ENCODE data around the gene BEST3. TPM values are rescaled to one million over a fixed set of nuclear protein-coding genes. Genes with fewer than 3 reads are reported as not detected.

The BEST3 gene
- total and polyA plus RNA-seq, 2 of the 4 experiments (the other 2 are of a cell fraction) = under 0.01 to 0.07 TPM

DNA sequence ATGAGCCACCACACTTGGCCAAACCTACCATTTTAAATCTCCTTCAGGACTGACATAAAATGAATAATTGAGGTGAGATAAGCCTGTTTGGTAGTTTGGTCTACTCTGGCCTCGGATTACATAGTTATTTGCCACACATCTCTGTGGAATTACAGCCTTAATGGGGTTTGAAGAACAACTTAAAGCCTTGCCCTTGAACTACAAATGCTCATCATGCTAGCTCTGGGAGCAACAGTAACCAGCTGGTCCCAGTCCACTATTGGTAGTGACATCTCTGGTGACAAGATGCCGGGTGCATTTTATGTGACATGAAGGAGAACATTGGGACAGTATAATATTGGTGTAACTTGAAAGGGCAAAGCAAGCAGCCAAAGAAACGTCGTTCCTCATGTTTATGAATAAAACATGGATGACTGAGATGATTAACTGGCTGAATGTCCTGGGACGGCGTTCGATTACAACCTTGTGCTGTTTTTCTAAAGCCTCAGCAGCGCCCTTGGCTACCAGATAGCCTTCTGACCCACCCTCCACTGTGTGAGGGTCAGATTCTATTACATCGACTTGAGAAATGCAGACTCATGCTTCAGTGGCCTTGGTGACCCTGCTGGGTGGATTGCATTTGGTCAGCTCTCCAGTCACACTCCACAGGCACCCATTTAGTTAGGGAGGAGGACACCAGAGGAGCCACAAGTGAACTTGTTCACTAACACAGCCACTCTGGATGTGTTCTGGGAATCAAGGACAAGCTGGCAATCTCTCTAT is 41.5 kb downstream of the BEST3 start:
- Histone ChIP-seq H2AK9ac (replicated peaks; ENCODE audit: low read depth, low read length, poor library complexity) (peak overlapping the region; percentile 25), H4K20me1 (ENCODE audit: insufficient read depth, low read length) (no peaks in the 10 kb centered on the region), H4K8ac (ENCODE audit: low read depth in 2 of 2, low read length in 2 of 2) (peak overlapping the region; percentile 11 to 33; a peak in 1 of 4 replicates), H3K4ac (ENCODE audit: low read depth, low read length) (peak overlapping the region; percentile 61), H3K4me1 (ENCODE audit: control insufficient read depth, insufficient read depth, low read length) (peaks cover 18% of the 10 kb centered on the region), H3K56ac (ENCODE audit: extremely low read depth, insufficient read depth, low read length) (no peak overlapping the region), H3K9ac (ENCODE audit: low read depth, low read length) (no peak overlapping the region), H3K4me2 (ENCODE audit: low read depth, low read length) (no peak overlapping the region), H2AFZ (replicated peaks; ENCODE audit: low read length, poor library complexity) (peak overlapping the region; percentile 87), H2BK5ac (ENCODE audit: low read depth, low read length, poor library complexity, severe bottlenecking) (peak overlapping the region; percentile 61), H3K4me3 (ENCODE audit: insufficient read depth, low read depth, low read length) (no peak overlapping the region), H3K27me3 (ENCODE audit: control insufficient read depth, insufficient read depth, low read length) (no peaks in the 10 kb centered on the region), H4K91ac (ENCODE audit: insufficient read depth, low read depth, low read length) (peak overlapping the region; percentile 65), H2BK20ac (ENCODE audit: low read depth, low read length) (peak overlapping the region; percentile 79), H3K27ac (ENCODE audit: insufficient read depth, low read length) (no peak overlapping the region), H3K18ac (ENCODE audit: low read depth, low read length) (peak overlapping the region; percentile 54; the same call in 1 of the 2 replicates), H2BK120ac (ENCODE audit: low read depth, low read length) (peak overlapping the region; percentile 83), H3K36me3 (ENCODE audit: control insufficient read depth, insufficient read depth, low read length) (no peaks in the 10 kb centered on the region), H2AK5ac (ENCODE audit: low read depth, low read length) (peak overlapping the region; percentile 57; the same call in 1 of the 2 replicates), H2BK15ac (ENCODE audit: low read depth, low read length) (peak overlapping the region; percentile 29), H3K79me1 (ENCODE audit: low read depth in 1 of 2, low read length in 2 of 2) (no peaks in the 10 kb centered on the region), H3K14ac (replicated peaks; ENCODE audit: low read depth, low read length) (peak overlapping the region; percentile 71), H3K23ac (ENCODE audit: low read depth, low read length) (0 out of 2 replicates have a peak overlapping the region, but pooled peaks have one; percentile 38), H3K9me3 (ENCODE audit: control insufficient read depth, insufficient read depth, low read length) (no peaks in the 10 kb centered on the region), H4K5ac (ENCODE audit: low read depth, low read length) (peak overlapping the region; percentile 5; the same call in 1 of the 2 replicates), H3K9me1 (ENCODE audit: insufficient read depth, low read length) (peaks cover 18% of the 10 kb centered on the region)
- 18% methylated on average over 2 of the region's 9 CpGs; no CpG with 5 or more reads in 1 of the 2 experiments for WGBS, 2 experiments (ENCODE audit: extremely low coverage in 2 of 2, insufficient read length in 1 of 2)
- ATAC-seq (ENCODE audit: low read depth) = peak; percentile 63
- in situ Hi-C loops (cut with MboI; ENCODE audit: low sequenced_read_pairs) (loop anchor here (10.0 kb wide), 1 partner anchor 57 kb away; no protein-coding TSS in a partner anchor), dilution Hi-C loops (cut with HindIII; ENCODE audit: low sequenced_read_pairs, unreplicated experiment) (no loop called here), intact Hi-C loops (cut with micrococcal nuclease) (loop anchor here (2.0 kb wide), 1 partner anchor 31 kb away; no protein-coding TSS in a partner anchor)
- POLR2A ChIA-PET (ENCODE audit: unreplicated experiment) = no interaction called here
- peak; percentile 67 for DNase-seq
- TF ChIP-seq BHLHE40 (IDR thresholded peaks at IDR 0.05; ENCODE audit: low read depth, low read length) = no peak
- peak; percentile 80 for TF ChIP-seq NFE2L2 (IDR thresholded peaks at IDR 0.05; ENCODE audit: low read depth, low read length)
- CTCF ChIA-PET = interaction anchor here (0.8 to 3.5 kb wide), 2 partner anchors 13 to 17 kb away, joined by 3 to 14 read pairs; no protein-coding TSS in a partner anchor
- no TSS peak for BruUV-seq (replicated peaks)

All from IMR-90 (cell line).